Measurements from ENCODE around the gene RAC3.
"Not testable (repeated sequence)": the region's sequence is repeated elsewhere in the genome, so short reads cannot be mapped to it uniquely, and the experiment has no call there.

RAC3 gene

DNA sequence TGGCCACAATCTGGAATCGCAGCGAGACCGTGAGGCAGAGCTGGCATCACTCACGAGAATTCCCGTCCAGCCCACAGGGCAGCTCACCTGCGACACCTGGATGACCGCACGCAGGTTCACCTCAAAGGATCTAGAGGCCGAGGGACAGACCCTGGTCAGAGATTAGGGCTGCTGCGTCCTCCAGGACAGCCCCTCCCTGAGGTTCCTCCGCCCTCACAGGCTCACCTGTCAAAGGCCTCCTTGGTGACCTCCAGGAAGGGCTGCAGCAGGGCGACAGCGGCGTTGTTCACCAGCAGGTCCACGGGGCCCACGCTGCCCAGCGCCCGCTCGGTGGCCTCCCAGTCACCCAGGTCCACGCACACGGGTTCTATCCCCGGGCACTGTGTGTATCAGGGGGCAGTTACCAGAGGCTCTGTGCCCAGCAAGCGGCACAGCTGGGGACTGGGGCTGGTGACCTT is 5.2 kb downstream of the RAC3 start:
- H3K4ac ChIP-seq (ENCODE audit: low read depth, low read length) = no peak overlapping the region
- peak overlapping the region; percentile 33 for H2AFZ ChIP-seq (ENCODE audit: insufficient read depth, low read length, poor library complexity)
- H3K27ac ChIP-seq (ENCODE audit: low read depth, low read length) = peak overlapping the region; percentile 76
- peak overlapping the region; percentile 67 for H3K9ac ChIP-seq (ENCODE audit: low read length)
- DNase-seq = peak in 1 of 2 donors; percentile 40
- peak overlapping the region; percentile 75 for H3K4me3 ChIP-seq (ENCODE audit: low read depth, low read length)
- peaks cover 5 to 13% of the 10 kb centered on the region in 2 experiments for H3K4me1 ChIP-seq (ENCODE audit: control insufficient read depth in 1 of 2, insufficient read depth in 2 of 2, low read length in 2 of 2)
- no peaks in the 10 kb centered on the region for H3K9me3 ChIP-seq (ENCODE audit: insufficient read depth, low read depth, low read length)
- H2AK5ac ChIP-seq (ENCODE audit: low read length) = peak overlapping the region; percentile 45
- H3K79me1 ChIP-seq (ENCODE audit: low read length) = peaks cover 7% of the 10 kb centered on the region
- WGBS (ENCODE audit: extremely low coverage, insufficient coverage, insufficient read length) = no CpG with 5 or more reads among the region's 23 CpGs
- H3K36me3 ChIP-seq (ENCODE audit: control insufficient read depth in 1 of 2, insufficient read depth in 2 of 2, low read length in 2 of 2) = peaks cover 6 to 8% of the 10 kb centered on the region in 2 experiments
- no peak overlapping the region for H2BK12ac ChIP-seq (ENCODE audit: low read length)
- H3K27me3 ChIP-seq (ENCODE audit: insufficient read depth, low read length) = no peaks in the 10 kb centered on the region
- H2BK120ac ChIP-seq (ENCODE audit: insufficient read depth, low read length, poor library complexity) = peak overlapping the region; percentile 19
- H3K4me2 ChIP-seq (ENCODE audit: low read length) = peak overlapping the region; percentile 89
- peak overlapping the region; percentile 32 for H2BK5ac ChIP-seq (ENCODE audit: low read depth, low read length, poor library complexity)
- H4K91ac ChIP-seq (ENCODE audit: low read depth, low read length) = no peak overlapping the region
- H4K12ac ChIP-seq (ENCODE audit: low read depth, low read length) = peak overlapping the region; percentile 8
- peak overlapping the region; percentile 47 for H3K18ac ChIP-seq (ENCODE audit: low read length)
- H4K8ac ChIP-seq (ENCODE audit: low read depth, low read length) = peak overlapping the region; percentile 64
- H3K79me2 ChIP-seq (ENCODE audit: control insufficient read depth, insufficient read depth, low read length, poor library complexity) = peaks cover 5% of the 10 kb centered on the region
- H3K14ac ChIP-seq (ENCODE audit: low read length) = peak overlapping the region; percentile 81
- H3K23ac ChIP-seq (ENCODE audit: low read length) = no peak overlapping the region

GRCh38 chr17:82037092-82037888 is 5.8 kb downstream of the RAC3 start, which contains the start of gene DCXR:
TSS of gene DCXR (minus strand) at chr17:82037697. CDS start at chr17:82037682, 15 bp downstream.
- Histone ChIP-seq H3K4ac (ENCODE audit: low read depth, low read length) (no peak within 1 kb of the TSS), H2AFZ (ENCODE audit: insufficient read depth, low read length, poor library complexity) (peak within 1 kb of the TSS; percentile 51), H3K4me2 (ENCODE audit: low read length) (peak within 1 kb of the TSS; percentile 89), H3K27ac (ENCODE audit: low read depth, low read length) (peak within 1 kb of the TSS; percentile 76), H3K4me1 (ENCODE audit: control insufficient read depth in 1 of 2, insufficient read depth in 2 of 2, low read length in 2 of 2) (peaks cover 5 to 9% of the 10 kb centered on the region in 2 experiments), H4K12ac (ENCODE audit: low read depth, low read length) (peak within 1 kb of the TSS; percentile 8), H3K9me3 (ENCODE audit: insufficient read depth, low read depth, low read length) (no peaks in the 10 kb centered on the region), H3K79me2 (ENCODE audit: control insufficient read depth, insufficient read depth, low read length, poor library complexity) (peaks cover 5% of the 10 kb centered on the region), H3K18ac (ENCODE audit: low read length) (peak within 1 kb of the TSS; percentile 47), H3K9ac (ENCODE audit: low read length) (peak within 1 kb of the TSS; percentile 67), H2BK12ac (ENCODE audit: low read length) (no peak within 1 kb of the TSS), H3K23ac (ENCODE audit: low read length) (no peak within 1 kb of the TSS), H3K4me3 (ENCODE audit: low read depth, low read length) (peak within 1 kb of the TSS; percentile 75), H2BK5ac (ENCODE audit: low read depth, low read length, poor library complexity) (peak within 1 kb of the TSS; percentile 32), H3K79me1 (ENCODE audit: low read length) (peaks cover 4% of the 10 kb centered on the region), H3K27me3 (ENCODE audit: insufficient read depth, low read length) (no peaks in the 10 kb centered on the region), H4K8ac (ENCODE audit: low read depth, low read length) (peak within 1 kb of the TSS; percentile 64), H3K36me3 (ENCODE audit: control insufficient read depth in 1 of 2, insufficient read depth in 2 of 2, low read length in 2 of 2) (peaks cover 6 to 8% of the 10 kb centered on the region in 2 experiments), H2BK120ac (ENCODE audit: insufficient read depth, low read length, poor library complexity) (peak within 1 kb of the TSS; percentile 19), H3K14ac (ENCODE audit: low read length) (peak within 1 kb of the TSS; percentile 81), H2AK5ac (ENCODE audit: low read length) (peak within 1 kb of the TSS; percentile 45), H4K91ac (ENCODE audit: low read depth, low read length) (no peak within 1 kb of the TSS)
- peak; percentile 96 for DNase-seq
- WGBS (ENCODE audit: extremely low coverage, insufficient coverage, insufficient read length) = no CpG with 5 or more reads among the region's 92 CpGs

DNA sequence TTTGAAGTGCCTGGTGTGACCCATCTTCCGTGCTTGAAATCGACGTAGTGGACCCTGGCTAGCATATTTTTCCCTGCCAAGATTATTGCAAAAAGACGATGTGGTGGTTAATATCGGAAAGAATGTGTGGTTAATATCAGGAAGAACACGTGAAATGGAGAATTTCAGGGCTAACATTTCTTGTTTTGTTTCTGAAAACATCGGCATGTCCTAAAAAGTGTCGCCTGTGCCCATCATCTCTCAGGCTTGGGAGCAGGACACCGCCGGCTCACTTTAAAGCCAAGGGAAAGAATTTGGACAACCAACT is 6.4 kb downstream of the RAC3 start:
- H2AK5ac ChIP-seq (ENCODE audit: low read length) = no peak overlapping the region
- no peak overlapping the region for H2BK120ac ChIP-seq (ENCODE audit: insufficient read depth, low read length, poor library complexity)

GRCh38 chr17:82038796-82039409 is 7.4 kb downstream of the RAC3 start:
- H3K36me3 ChIP-seq (ENCODE audit: control insufficient read depth in 1 of 2, insufficient read depth in 2 of 2, low read length in 2 of 2); H3K27me3 ChIP-seq (ENCODE audit: insufficient read depth, low read length); H2BK120ac ChIP-seq (ENCODE audit: insufficient read depth, low read length, poor library complexity); H3K4me3 ChIP-seq (ENCODE audit: low read depth, low read length); H3K14ac ChIP-seq (ENCODE audit: low read length); H3K9ac ChIP-seq (ENCODE audit: low read length); H4K91ac ChIP-seq (ENCODE audit: low read depth, low read length); H3K27ac ChIP-seq (ENCODE audit: low read depth, low read length); H4K12ac ChIP-seq (ENCODE audit: low read depth, low read length); H3K4ac ChIP-seq (ENCODE audit: low read depth, low read length); H3K4me2 ChIP-seq (ENCODE audit: low read length); DNase-seq; H2AFZ ChIP-seq (ENCODE audit: insufficient read depth, low read length, poor library complexity); H2BK5ac ChIP-seq (ENCODE audit: low read depth, low read length, poor library complexity); H2BK12ac ChIP-seq (ENCODE audit: low read length); H3K23ac ChIP-seq (ENCODE audit: low read length); H2AK5ac ChIP-seq (ENCODE audit: low read length); H3K18ac ChIP-seq (ENCODE audit: low read length); H3K9me3 ChIP-seq (ENCODE audit: insufficient read depth, low read depth, low read length); H4K8ac ChIP-seq (ENCODE audit: low read depth, low read length); H3K79me2 ChIP-seq (ENCODE audit: control insufficient read depth, insufficient read depth, low read length, poor library complexity); H3K79me1 ChIP-seq (ENCODE audit: low read length); H3K4me1 ChIP-seq (ENCODE audit: control insufficient read depth in 1 of 2, insufficient read depth in 2 of 2, low read length in 2 of 2): not testable (repeated sequence)
- no CpG with 5 or more reads among the region's 16 CpGs for WGBS (ENCODE audit: extremely low coverage, insufficient coverage, insufficient read length)

More for the DNA sequence above, 6.4 kb downstream of the RAC3 start:
- no peak overlapping the region for H3K23ac ChIP-seq (ENCODE audit: low read length)
- peaks cover 5 to 6% of the 10 kb centered on the region in 2 experiments for H3K4me1 ChIP-seq (ENCODE audit: control insufficient read depth in 1 of 2, insufficient read depth in 2 of 2, low read length in 2 of 2)
- no CpG with 5 or more reads among the region's 10 CpGs for WGBS (ENCODE audit: extremely low coverage, insufficient coverage, insufficient read length)
- no peak overlapping the region for H3K18ac ChIP-seq (ENCODE audit: low read length)
- H4K8ac ChIP-seq (ENCODE audit: low read depth, low read length) = no peak overlapping the region
- no peak overlapping the region for H4K12ac ChIP-seq (ENCODE audit: low read depth, low read length)
- no peak overlapping the region for H2AFZ ChIP-seq (ENCODE audit: insufficient read depth, low read length, poor library complexity)
- peaks cover 5% of the 10 kb centered on the region for H3K79me2 ChIP-seq (ENCODE audit: control insufficient read depth, insufficient read depth, low read length, poor library complexity)
- H3K27me3 ChIP-seq (ENCODE audit: insufficient read depth, low read length) = no peaks in the 10 kb centered on the region
- H3K4me3 ChIP-seq (ENCODE audit: low read depth, low read length) = no peak overlapping the region
- no peak overlapping the region for H3K9ac ChIP-seq (ENCODE audit: low read length)
- H3K4me2 ChIP-seq (ENCODE audit: low read length) = peak overlapping the region; percentile 45
- no peak overlapping the region for H3K14ac ChIP-seq (ENCODE audit: low read length)
- H2BK12ac ChIP-seq (ENCODE audit: low read length) = no peak overlapping the region
- H2BK5ac ChIP-seq (ENCODE audit: low read depth, low read length, poor library complexity) = no peak overlapping the region
- no peak for DNase-seq
- peaks cover 6 to 8% of the 10 kb centered on the region in 2 experiments for H3K36me3 ChIP-seq (ENCODE audit: control insufficient read depth in 1 of 2, insufficient read depth in 2 of 2, low read length in 2 of 2)
- no peak overlapping the region for H3K4ac ChIP-seq (ENCODE audit: low read depth, low read length)
- peaks cover 4% of the 10 kb centered on the region for H3K79me1 ChIP-seq (ENCODE audit: low read length)
- peaks cover 4% of the 10 kb centered on the region for H3K9me3 ChIP-seq (ENCODE audit: insufficient read depth, low read depth, low read length)
- no peak overlapping the region for H3K27ac ChIP-seq (ENCODE audit: low read depth, low read length)
- H4K91ac ChIP-seq (ENCODE audit: low read depth, low read length) = no peak overlapping the region
